Measurements from ENCODE around the gene SIDT2. TPM values are rescaled to one million over a fixed set of nuclear protein-coding genes. Genes with fewer than 3 reads are reported as not detected.
A peak's percentile ranks its signal among the peaks of the same experiment; 100 is the strongest.
"Not testable (repeated sequence)": the region's sequence is repeated elsewhere in the genome, so short reads cannot be mapped to it uniquely, and the experiment has no call there.

SIDT2 gene
- total RNA-seq, 1 experiment from 2014 or later: 3.5 TPM

DNA sequence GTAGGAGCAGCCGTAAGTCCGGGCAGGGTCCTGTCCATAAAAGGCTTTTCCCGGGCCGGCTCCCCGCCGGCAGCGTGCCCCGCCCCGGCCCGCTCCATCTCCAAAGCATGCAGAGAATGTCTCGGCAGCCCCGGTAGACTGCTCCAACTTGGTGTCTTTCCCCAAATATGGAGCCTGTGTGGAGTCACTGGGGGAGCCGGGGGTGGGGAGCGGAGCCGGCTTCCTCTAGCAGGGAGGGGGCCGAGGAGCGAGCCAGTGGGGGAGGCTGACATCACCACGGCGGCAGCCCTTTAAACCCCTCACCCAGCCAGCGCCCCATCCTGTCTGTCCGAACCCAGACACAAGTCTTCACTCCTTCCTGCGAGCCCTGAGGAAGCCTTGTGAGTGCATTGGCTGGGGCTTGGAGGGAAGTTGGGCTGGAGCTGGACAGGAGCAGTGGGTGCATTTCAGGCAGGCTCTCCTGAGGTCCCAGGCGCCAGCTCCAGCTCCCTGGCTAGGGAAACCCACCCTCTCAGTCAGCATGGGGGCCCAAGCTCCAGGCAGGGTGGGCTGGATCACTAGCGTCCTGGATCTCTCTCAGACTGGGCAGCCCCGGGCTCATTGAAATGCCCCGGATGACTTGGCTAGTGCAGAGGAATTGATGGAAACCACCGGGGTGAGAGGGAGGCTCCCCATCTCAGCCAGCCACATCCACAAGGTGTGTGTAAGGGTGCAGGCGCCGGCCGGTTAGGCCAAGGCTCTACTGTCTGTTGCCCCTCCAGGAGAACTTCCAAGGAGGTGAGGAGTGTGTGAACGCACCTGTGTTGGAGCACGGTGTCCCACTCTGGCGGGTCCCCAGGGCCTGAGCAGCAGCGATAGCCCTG is 20.7 kb downstream of the SIDT2 start, which contains the start of gene TAGLN:
Gene TAGLN (plus strand): TSS at position 318 of the 863 bp plus-strand sequence. CDS start 3,644 bp downstream, outside the sequence.
- Histone ChIP-seq H3K36me3 (peaks cover 18% of the 10 kb centered on the region), H3K27ac (peak within 1 kb of the TSS; percentile 72), H3K27me3 (replicated peaks) (no peaks in the 10 kb centered on the region), H3K9me3 (replicated peaks) (no peaks in the 10 kb centered on the region), H3K4me3 (peak within 1 kb of the TSS; percentile 43), H3K4me1 (replicated peaks) (peaks cover 32% of the 10 kb centered on the region)
- peak; percentile 68 to 87 for DNase-seq (ENCODE audit: low read depth in 1 of 2, low spot score in 2 of 2)

DNA sequence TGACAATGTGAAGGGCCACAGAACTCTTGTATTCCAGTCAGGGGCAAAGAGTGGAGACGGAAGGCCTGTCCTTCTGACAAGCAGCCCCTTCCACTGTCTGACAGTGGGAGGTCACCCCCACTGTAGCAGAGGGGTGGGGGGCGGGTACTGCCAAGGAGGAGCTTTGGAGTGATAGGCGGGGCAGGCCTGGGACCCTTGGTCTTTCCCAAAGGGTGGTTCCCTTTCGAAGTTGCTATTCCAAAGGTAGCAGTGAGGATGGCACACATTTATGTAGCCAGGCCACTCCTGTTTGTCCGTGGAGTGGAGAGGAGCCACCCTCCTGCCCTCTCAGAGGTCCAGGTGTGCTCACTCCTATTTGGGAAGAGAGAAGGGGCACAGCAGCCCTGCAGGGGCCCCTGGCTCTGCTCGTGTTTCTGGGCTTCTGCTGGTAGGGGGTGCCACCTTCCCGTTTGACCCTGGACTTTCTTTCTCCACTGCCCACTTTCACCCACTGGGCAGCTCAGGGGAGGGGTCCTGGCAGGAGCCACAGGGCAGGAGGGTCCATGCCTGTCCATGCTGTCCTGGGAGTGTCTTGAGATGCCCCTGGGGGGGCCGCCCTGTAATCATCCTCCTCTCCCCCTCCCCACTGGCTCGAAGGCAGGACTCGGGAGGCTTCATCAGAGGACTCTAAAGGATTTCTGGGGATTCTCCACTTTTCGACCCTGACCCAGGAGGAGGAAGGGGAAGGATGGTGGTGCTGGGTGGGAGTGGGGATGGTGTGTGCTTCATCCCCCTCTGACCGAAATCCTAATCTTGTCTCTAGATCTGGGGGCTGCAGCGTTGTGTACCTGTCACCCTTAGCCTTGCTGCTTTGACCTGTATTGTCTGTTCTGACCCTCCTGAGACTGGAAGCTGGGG is 21.6 kb downstream of the SIDT2 start:
- Histone ChIP-seq H3K4me1 (replicated peaks) (peaks cover 32% of the 10 kb centered on the region), H3K4me3 (peak overlapping the region; percentile 43), H3K27ac (0 out of 2 replicates have a peak overlapping the region, but pooled peaks have one; percentile 72), H3K9me3 (replicated peaks) (no peaks in the 10 kb centered on the region), H3K36me3 (peaks cover 19% of the 10 kb centered on the region), H3K27me3 (replicated peaks) (no peaks in the 10 kb centered on the region)
- DNase-seq (ENCODE audit: low read depth in 1 of 2, low spot score in 2 of 2): no peak

DNA sequence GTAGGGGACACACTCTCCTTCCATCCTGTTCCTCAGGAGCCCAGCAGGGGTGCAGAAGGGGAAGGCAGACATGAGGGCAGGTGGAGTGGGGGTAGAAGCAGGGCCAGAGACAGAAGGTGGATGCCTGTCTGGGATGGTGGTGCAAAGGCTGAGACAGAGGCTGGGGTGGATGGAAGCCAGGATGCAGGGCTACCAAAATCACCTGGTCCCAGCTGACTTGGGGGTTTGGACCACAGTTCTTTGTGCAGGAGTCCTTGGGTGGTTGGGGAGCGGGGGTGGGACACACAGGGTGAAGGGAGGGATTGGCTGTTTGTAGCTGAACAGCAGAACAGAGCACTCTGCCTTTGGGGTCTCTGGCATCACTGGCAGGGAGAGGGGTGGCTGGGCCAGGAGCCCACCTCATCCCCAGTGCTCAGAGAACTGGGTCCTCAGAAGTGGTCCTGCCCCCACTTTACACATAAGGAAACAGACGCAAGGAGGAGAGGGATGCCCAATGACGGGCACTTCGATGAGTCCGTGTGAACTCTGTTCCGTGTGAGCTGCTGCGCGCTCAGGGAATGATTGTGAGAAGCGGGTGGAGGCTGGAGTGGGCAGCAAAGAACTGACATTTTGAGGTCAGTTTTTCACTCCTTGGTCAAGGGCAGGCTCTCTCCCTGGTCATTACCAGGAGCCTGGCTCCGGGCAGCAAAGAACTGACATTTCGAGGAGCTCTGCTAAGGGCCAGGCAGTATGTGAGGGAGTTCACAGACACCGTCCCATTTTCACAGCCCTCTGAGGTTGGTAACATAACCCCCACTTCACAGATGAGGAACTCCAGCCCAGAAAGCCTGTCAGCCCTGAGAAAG is 22.5 kb downstream of the SIDT2 start:
- H3K4me1 ChIP-seq (replicated peaks): peaks cover 32% of the 10 kb centered on the region
- H3K27ac ChIP-seq: no peak overlapping the region
- H3K36me3 ChIP-seq: peaks cover 23% of the 10 kb centered on the region
- H3K27me3 ChIP-seq (replicated peaks): no peaks in the 10 kb centered on the region
- H3K9me3 ChIP-seq (replicated peaks): no peaks in the 10 kb centered on the region
- H3K4me3 ChIP-seq: peak overlapping the region; percentile 43
- DNase-seq (ENCODE audit: low read depth in 1 of 2, low spot score in 2 of 2): no peak

DNA sequence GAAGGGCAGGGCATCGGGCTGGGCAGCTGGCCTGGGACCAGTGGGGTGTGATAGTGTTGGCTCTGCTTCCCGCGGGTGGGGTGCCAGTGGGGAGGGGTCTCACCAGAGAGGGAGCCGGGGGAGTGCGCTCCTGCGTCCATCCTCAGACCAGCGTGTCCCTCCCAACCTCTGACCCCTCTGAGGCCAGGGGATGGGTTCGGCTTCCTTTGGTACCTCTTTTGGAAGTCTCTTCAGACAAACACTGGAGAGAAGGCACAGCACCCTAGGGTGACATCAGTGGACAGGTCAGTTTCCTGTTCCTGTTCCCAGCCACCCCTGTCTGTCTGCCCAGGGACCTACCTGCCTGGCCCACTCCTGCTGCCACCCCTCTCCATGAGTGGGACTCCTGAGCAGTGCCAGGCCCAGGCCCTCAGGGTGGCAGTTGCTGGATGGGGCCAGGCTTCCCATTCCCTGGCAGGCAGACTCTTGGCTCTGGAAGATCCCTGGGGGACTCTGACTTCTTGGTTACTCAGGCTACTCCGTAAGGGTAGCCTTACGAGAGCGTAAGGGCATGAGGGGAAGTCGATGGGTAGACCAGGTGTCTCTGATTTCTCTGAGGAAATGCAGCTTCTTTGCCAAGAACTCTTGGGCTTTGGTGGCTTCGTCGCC is 23.2 kb downstream of the SIDT2 start:
- no peak for DNase-seq (ENCODE audit: low read depth in 1 of 2, low spot score in 2 of 2)
- Histone ChIP-seq H3K36me3 (peaks cover 23% of the 10 kb centered on the region), H3K9me3 (replicated peaks) (no peaks in the 10 kb centered on the region), H3K4me1 (replicated peaks) (peaks cover 32% of the 10 kb centered on the region), H3K27me3 (replicated peaks) (no peaks in the 10 kb centered on the region), H3K27ac (no peak overlapping the region), H3K4me3 (no peak overlapping the region)

DNA sequence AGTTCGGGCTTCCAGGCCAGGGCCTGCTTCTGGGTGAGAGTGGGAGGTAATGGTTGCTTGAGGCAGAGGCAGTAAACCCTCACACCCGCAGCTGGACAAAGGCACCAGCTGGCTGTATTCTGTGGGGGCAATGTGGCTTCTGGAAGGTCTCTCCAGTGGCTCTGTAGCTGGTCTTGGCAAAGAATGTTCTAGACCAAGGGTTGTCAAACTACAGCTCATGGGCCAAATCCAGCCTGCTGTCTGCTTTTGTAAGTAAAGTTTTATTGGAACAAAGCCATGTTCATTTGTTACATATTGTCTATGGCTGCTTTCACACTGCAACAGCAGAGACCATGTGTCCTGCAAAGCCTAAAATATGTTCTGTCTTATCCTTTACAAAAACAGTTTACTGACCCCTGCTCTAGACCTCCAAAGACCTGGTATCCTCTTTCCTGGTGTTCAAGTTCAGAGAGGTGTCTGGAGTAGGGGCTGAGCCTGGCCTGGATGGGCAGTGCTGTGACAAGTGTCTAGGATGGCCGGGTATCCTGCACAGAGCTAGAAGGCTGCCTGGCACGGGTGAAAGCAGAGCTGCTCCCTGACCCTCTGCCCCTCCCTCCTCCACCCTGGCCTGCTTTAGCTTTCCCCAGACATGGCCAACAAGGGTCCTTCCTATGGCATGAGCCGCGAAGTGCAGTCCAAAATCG is 24.0 kb downstream of the SIDT2 start:
- Histone ChIP-seq H3K9me3 (replicated peaks) (no peaks in the 10 kb centered on the region), H3K27ac (no peak overlapping the region), H3K4me3 (no peak overlapping the region), H3K4me1 (replicated peaks) (peaks cover 32% of the 10 kb centered on the region), H3K36me3 (peaks cover 23% of the 10 kb centered on the region), H3K27me3 (replicated peaks) (no peaks in the 10 kb centered on the region)
- no peak for DNase-seq (ENCODE audit: low read depth in 1 of 2, low spot score in 2 of 2)

DNA sequence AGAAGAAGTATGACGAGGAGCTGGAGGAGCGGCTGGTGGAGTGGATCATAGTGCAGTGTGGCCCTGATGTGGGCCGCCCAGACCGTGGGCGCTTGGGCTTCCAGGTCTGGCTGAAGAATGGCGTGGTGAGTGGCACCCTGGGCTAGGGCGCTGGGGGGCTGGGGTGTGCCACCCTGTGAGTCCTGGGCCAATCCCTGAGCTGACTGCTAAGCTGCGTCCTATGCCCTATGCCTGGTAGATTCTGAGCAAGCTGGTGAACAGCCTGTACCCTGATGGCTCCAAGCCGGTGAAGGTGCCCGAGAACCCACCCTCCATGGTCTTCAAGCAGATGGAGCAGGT is 24.5 kb downstream of the SIDT2 start:
- peaks cover 23% of the 10 kb centered on the region for H3K36me3 ChIP-seq
- no peak overlapping the region for H3K4me3 ChIP-seq
- H3K4me1 ChIP-seq (replicated peaks): peaks cover 30% of the 10 kb centered on the region
- H3K27me3 ChIP-seq (replicated peaks): no peaks in the 10 kb centered on the region
- no peak for DNase-seq (ENCODE audit: low read depth in 1 of 2, low spot score in 2 of 2)
- H3K9me3 ChIP-seq (replicated peaks): no peaks in the 10 kb centered on the region
- H3K27ac ChIP-seq: no peak overlapping the region

DNA sequence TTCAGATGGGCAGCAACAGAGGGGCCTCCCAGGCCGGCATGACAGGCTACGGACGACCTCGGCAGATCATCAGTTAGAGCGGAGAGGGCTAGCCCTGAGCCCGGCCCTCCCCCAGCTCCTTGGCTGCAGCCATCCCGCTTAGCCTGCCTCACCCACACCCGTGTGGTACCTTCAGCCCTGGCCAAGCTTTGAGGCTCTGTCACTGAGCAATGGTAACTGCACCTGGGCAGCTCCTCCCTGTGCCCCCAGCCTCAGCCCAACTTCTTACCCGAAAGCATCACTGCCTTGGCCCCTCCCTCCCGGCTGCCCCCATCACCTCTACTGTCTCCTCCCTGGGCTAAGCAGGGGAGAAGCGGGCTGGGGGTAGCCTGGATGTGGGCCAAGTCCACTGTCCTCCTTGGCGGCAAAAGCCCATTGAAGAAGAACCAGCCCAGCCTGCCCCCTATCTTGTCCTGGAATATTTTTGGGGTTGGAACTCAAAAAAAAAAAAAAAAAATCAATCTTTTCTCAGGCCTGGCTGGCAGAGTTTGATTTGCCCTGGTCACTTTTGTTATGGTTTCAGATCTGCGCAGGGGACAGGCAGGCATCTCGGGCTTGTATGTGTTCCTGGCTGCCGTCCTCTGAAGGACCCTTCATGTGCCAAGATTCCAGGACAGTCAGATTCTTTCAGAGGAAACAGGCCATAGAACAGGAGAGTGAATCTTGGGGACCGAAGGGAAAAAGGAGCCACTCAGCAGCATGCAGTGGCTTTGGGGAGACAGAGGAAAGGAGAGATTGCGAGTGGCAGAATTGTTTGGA is 25.9 kb downstream of the SIDT2 start:
- H3K36me3 ChIP-seq: peaks cover 23% of the 10 kb centered on the region
- no peak for DNase-seq (ENCODE audit: low read depth in 1 of 2, low spot score in 2 of 2)
- H3K27ac ChIP-seq: no peak overlapping the region
- H3K4me1 ChIP-seq (replicated peaks): peaks cover 19% of the 10 kb centered on the region
- no peak overlapping the region for H3K4me3 ChIP-seq
- H3K9me3 ChIP-seq (replicated peaks): no peaks in the 10 kb centered on the region
- no peaks in the 10 kb centered on the region for H3K27me3 ChIP-seq (replicated peaks)

DNA sequence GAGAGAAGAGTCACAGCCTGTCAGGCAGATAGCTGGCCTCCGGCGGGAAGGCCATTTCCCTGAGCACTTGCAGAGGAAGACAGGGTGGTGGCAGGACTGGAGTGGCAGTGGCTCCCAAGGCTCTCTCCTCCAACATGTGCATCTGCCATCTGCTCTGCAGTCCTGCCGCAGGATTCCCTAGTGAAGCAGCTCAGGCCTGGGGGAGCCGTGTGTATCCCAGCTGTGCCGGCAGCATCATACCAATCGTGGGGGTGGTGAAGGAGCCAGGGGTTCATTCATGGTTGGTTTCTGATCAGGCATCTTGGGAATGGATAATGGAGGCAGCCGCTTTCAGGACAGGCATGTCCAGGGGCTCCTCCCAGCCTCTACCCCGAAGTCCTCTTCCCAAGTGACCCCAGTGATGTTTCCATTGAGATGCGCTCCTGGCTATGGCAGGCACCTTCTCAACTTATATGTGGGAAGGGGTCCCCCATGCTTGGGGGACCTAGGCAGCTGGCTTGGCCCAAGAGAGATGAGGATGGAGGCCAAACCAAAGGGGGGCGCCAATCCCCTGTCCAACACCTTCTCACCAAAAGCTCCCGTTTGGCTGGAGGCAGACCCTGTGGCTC is 26.8 kb downstream of the SIDT2 start:
- Histone ChIP-seq H3K9me3 (replicated peaks) (no peaks in the 10 kb centered on the region), H3K4me1 (replicated peaks) (peaks cover 12% of the 10 kb centered on the region), H3K36me3 (peaks cover 21% of the 10 kb centered on the region), H3K27ac (no peak overlapping the region), H3K27me3 (replicated peaks) (no peaks in the 10 kb centered on the region), H3K4me3 (no peak overlapping the region)
- no peak for DNase-seq (ENCODE audit: low read depth in 1 of 2, low spot score in 2 of 2)

DNA sequence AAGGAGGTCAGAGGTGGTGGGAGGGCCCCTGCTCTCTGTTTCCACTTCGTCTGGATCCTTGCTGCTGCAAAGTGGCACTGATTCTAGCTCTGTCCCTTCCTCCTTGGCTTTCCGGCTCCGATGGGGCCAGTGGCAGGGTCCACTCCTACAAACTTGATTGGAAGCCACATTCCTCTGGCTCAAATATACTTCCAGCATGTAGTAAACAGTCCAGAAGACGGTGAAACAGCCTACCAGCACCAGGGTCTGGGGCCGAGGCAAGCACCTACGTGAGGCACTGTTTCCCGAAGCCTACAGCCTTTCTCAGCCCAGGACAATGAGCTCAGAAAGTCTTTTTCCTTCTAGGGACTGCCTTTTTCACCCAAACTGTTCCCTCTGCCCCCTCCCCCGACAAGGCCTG is 27.6 kb downstream of the SIDT2 start:
- H3K27me3 ChIP-seq (replicated peaks); DNase-seq (ENCODE audit: low read depth in 1 of 2, low spot score in 2 of 2); H3K4me3 ChIP-seq; H3K27ac ChIP-seq; H3K4me1 ChIP-seq (replicated peaks); H3K9me3 ChIP-seq (replicated peaks): not testable (repeated sequence)
- H3K36me3 ChIP-seq: peaks cover 21% of the 10 kb centered on the region

DNA sequence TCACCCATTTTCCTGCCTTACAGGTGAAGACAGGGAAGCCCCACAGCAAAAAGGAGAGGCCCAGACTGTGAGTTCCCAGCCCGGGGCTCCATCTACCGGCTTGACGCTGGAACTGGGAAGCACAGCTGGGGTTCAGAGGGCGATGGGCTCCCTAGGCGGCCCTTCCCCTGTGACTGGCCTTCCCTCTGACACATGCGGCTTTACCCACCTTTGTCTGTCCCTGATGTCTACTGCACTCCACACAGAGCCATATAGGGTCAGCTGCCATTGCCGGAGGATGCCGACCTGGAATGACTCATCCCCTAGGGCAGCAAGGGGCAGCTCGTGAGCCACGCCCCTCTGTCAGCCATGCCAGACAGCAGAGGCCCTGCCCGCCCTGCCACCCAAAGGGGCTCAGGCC is 28.3 kb downstream of the SIDT2 start:
- H3K27me3 ChIP-seq (replicated peaks); DNase-seq (ENCODE audit: low read depth in 1 of 2, low spot score in 2 of 2): not testable (repeated sequence)
- peaks cover 21% of the 10 kb centered on the region for H3K36me3 ChIP-seq

DNA sequence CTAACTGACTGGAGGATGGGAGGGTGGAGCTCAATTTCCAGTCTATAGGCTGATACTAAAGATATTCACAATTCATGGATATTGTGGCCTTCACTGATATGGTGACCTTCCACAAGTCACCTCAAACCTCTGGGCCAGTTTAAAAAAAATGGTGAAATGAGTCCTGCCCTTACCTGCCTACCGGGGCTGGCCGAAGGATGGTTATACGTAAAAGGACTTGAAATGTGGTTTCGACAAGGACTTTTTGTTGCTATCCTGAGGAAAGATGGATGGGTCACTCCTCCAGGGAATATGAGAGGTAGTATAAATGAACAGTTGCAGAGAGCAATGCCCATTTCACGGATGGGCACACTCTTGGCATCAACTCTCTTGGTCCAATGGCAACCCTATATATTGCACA is 28.9 kb downstream of the SIDT2 start:
- not testable (repeated sequence) for H3K27me3 ChIP-seq (replicated peaks); DNase-seq (ENCODE audit: low read depth in 1 of 2, low spot score in 2 of 2); H3K27ac ChIP-seq; H3K4me3 ChIP-seq; H3K9me3 ChIP-seq (replicated peaks); H3K4me1 ChIP-seq (replicated peaks)
- peaks cover 21% of the 10 kb centered on the region for H3K36me3 ChIP-seq

More for the DNA sequence above, 28.3 kb downstream of the SIDT2 start:
- not testable (repeated sequence) for H3K9me3 ChIP-seq (replicated peaks); H3K27ac ChIP-seq; H3K4me1 ChIP-seq (replicated peaks); H3K4me3 ChIP-seq

DNA sequence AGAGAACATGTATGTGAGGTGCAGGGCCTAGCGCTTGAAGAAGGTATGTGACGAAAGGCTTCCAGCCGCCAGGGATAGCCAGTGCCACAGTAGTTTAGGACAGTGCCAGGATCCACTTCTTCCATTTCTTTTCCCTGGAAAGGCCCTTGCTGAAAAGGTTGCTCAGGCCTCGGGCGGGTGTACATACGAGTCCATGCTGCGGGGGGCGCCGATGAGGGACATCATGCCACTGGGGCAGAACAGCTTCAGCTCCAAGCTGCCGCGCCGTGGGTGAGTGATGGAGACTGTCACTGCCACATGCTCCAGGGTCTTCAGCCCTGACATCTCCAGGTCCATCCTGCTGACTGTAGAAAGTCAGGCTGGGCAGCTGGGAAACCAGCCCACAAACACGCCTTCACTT is 30.2 kb downstream of the SIDT2 start:
- H3K36me3 ChIP-seq: peaks cover 11% of the 10 kb centered on the region
- H3K27ac ChIP-seq; H3K27me3 ChIP-seq (replicated peaks); H3K9me3 ChIP-seq (replicated peaks); H3K4me1 ChIP-seq (replicated peaks); H3K4me3 ChIP-seq; DNase-seq (ENCODE audit: low read depth in 1 of 2, low spot score in 2 of 2): not testable (repeated sequence)
